Loucy (cell line): Measurements from ENCODE around the gene CTDSPL.

Experiments
- H2AFZ ChIP-seq: fragments of 200-600 bp; sonication (generic); 2 replicates; pipeline ENCODE4 v1.6.0; 2016; ENCODE audit warnings: antibody characterized with exemption, mild to moderate bottlenecking, low read length, moderate library complexity
- H3F3A ChIP-seq: fragments of 200-600 bp; 2 replicates; pipeline ENCODE4 v1.6.0; 2016; ENCODE audit warnings: antibody characterized with exemption, low read depth, mild to moderate bottlenecking
- H3K27me3 ChIP-seq: fragments of 200-600 bp; sonication (generic); 2 replicates; pipeline ENCODE4 v1.6.1; 2014; ENCODE audit warnings: low read length, mild to moderate bottlenecking; ENCODE audit not compliant: insufficient read depth, poor library complexity, severe bottlenecking
- H3K36me3 ChIP-seq: fragments of 200-600 bp; sonication (generic); 2 replicates; pipeline ENCODE4 v1.6.1; 2016; ENCODE audit warnings: low read length; ENCODE audit not compliant: insufficient read depth
- H3K4me1 ChIP-seq: fragments of 200-600 bp; sonication (generic); 2 replicates; pipeline ENCODE4 v1.5.1; 2014; ENCODE audit warnings: low read length, mild to moderate bottlenecking; ENCODE audit not compliant: insufficient read depth, poor library complexity, severe bottlenecking
- H3K4me2 ChIP-seq: fragments of 200-600 bp; sonication (generic); 2 replicates; pipeline ENCODE4 v1.6.0; 2014; ENCODE audit warnings: antibody characterized with exemption, low read length, low read depth, mild to moderate bottlenecking; ENCODE audit not compliant: poor library complexity, severe bottlenecking
- H3K4me3 ChIP-seq: fragments of 200-600 bp; sonication (generic); 2 replicates; pipeline ENCODE4 v1.5.1; 2014; ENCODE audit warnings: low read length, mild to moderate bottlenecking, mixed read lengths; ENCODE audit not compliant: poor library complexity, severe bottlenecking
- H3K79me2 ChIP-seq: fragments of 200-600 bp; sonication (generic); 2 replicates; pipeline ENCODE4 v1.6.1; 2014; ENCODE audit warnings: low read length; ENCODE audit not compliant: insufficient read depth
- H3K9ac ChIP-seq: fragments of 200-600 bp; sonication (generic); 2 replicates; pipeline ENCODE4 v1.6.0; 2014; ENCODE audit warnings: mild to moderate bottlenecking, low read depth, low read length, moderate library complexity; ENCODE audit not compliant: poor library complexity, severe bottlenecking
- H3K9me2 ChIP-seq: fragments of 200-600 bp; sonication (generic); replicated peaks from 2 replicates; pipeline ENCODE4 v1.6.1; 2016; ENCODE audit warnings: low read depth, low read length, mixed read lengths
- H3K9me3 ChIP-seq: fragments of 200-600 bp; sonication (generic); 2 replicates; pipeline ENCODE4 v1.6.1; 2014; ENCODE audit warnings: mild to moderate bottlenecking, antibody characterized with exemption, low read length, low read depth; ENCODE audit not compliant: insufficient read depth
- H4K20me1 ChIP-seq: fragments of 200-600 bp; sonication (generic); 2 replicates; pipeline ENCODE4 v1.6.0; 2014; ENCODE audit warnings: antibody characterized with exemption, low read length, mild to moderate bottlenecking; ENCODE audit not compliant: insufficient read depth, poor library complexity, severe bottlenecking
- EZH2phosphoT487 ChIP-seq: fragments of 200-600 bp; IDR thresholded peaks from 2 replicates; pipeline ENCODE4 v1.6.1; 2018; ENCODE audit warnings: antibody characterized with exemption, mild to moderate bottlenecking, moderate library complexity, borderline replicate concordance
- TF ChIP-seq, protein P1 (sequence below): fragments of 200-600 bp; sonication (generic); conservative IDR thresholded peaks from 2 replicates; pipeline ENCODE4 v1.5.1; 2014; ENCODE audit warnings: mild to moderate bottlenecking, antibody characterized with exemption, low read length

The CTDSPL gene

DNA sequence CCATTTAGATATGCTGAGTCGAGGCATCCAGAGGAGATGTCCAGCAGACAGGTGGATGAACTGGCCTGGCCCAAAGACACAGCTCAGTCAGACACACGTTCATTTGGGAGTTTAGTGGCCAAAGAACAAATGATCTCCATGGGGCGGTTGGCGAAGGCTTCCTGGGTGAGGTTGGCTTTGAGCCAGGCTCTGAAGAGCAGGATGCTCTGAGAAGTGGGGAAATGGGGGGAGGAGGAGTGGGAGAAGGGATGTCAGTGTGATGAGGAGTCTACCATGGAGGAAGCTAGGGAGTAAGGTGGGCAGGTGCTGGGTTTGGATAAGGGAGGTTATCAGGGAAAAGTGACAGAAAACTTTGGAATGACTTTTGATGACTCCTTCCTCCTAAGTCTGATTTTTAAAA, 81.4 kb downstream of the CTDSPL start:
- Histone ChIP-seq H3K79me2 (no peaks in the 10 kb centered on the region), H3K4me1 (no peaks in the 10 kb centered on the region), H3K4me3 (no peak overlapping the region), H3F3A (no peaks in the 10 kb centered on the region), H2AFZ (no peak overlapping the region), H3K9ac (no peak overlapping the region), H3K27me3 (no peaks in the 10 kb centered on the region), H3K9me2 (no peaks in the 10 kb centered on the region), H3K4me2 (no peak overlapping the region), H4K20me1 (no peaks in the 10 kb centered on the region), H3K36me3 (no peaks in the 10 kb centered on the region), H3K9me3 (no peaks in the 10 kb centered on the region)
- no peak for TF ChIP-seq EZH2phosphoT487
- TF ChIP-seq, protein P1, sequence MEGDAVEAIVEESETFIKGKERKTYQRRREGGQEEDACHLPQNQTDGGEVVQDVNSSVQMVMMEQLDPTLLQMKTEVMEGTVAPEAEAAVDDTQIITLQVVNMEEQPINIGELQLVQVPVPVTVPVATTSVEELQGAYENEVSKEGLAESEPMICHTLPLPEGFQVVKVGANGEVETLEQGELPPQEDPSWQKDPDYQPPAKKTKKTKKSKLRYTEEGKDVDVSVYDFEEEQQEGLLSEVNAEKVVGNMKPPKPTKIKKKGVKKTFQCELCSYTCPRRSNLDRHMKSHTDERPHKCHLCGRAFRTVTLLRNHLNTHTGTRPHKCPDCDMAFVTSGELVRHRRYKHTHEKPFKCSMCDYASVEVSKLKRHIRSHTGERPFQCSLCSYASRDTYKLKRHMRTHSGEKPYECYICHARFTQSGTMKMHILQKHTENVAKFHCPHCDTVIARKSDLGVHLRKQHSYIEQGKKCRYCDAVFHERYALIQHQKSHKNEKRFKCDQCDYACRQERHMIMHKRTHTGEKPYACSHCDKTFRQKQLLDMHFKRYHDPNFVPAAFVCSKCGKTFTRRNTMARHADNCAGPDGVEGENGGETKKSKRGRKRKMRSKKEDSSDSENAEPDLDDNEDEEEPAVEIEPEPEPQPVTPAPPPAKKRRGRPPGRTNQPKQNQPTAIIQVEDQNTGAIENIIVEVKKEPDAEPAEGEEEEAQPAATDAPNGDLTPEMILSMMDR = no peak

DNA sequence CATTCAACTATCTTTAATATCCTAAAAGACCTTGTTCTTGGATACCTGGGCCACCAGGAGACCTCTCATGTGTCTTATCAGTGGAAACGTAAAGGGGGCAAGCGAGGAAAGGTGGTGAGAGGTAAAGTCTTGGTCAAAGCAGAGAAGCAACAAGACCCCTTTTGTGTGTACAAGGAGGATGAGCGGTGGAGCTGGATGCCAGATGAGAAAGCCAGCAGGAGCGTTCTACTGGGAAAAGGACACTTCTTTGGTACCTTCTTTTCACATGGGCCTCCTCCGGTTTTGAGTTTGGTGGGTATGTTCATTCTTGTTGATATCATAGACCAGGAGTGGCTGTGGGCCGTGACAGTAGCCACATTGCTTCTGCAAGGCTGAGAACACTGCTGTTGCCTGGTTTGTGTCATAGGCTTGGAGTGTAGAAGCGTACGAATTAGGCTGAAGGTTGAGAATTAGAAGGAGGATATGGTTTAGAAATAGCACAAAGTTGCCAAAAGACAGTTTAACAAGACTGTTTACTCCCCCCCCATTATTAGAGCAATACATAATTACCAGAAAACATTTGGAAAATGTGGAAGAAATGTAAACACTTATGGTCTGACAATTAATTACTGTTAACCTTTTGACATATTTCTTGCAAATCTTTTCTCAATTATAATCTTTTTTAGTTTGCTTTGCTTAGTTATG, 82.1 kb downstream of the CTDSPL start:
- TF ChIP-seq, protein P1 = no peak
- TF ChIP-seq EZH2phosphoT487 = no peak
- no peak overlapping the region for H2AFZ ChIP-seq
- H3K36me3 ChIP-seq = no peaks in the 10 kb centered on the region
- no peaks in the 10 kb centered on the region for H3K79me2 ChIP-seq
- no peak overlapping the region for H3K9ac ChIP-seq
- no peaks in the 10 kb centered on the region for H3K27me3 ChIP-seq
- H3F3A ChIP-seq = no peaks in the 10 kb centered on the region
- H3K4me3 ChIP-seq = no peak overlapping the region
- no peak overlapping the region for H3K4me2 ChIP-seq
- H3K4me1 ChIP-seq = no peaks in the 10 kb centered on the region
- H3K9me3 ChIP-seq = no peaks in the 10 kb centered on the region
- no peaks in the 10 kb centered on the region for H4K20me1 ChIP-seq
- no peaks in the 10 kb centered on the region for H3K9me2 ChIP-seq

DNA sequence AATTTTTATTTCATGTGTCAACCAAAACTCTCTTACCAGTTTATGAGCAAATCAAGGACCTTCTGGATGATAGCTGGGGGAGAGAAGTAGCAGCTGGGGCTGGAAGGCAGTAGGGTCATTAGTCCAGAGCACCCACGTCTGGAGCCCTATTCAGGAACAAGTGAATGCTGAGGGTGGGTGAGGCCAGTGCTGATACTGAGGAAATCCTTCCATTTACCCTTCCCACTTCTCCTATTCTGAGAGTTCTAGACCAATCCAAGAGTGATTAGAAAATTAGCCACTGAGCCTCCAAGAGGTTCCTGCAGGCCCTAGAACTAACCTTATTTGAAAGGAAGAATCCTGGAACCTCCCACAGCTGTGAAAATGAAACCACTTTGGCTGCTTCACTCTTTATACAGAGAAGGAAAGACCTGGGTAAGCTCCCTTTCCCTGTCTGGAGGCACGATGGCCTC, 82.7 kb downstream of the CTDSPL start:
- no peak overlapping the region for H3K4me2 ChIP-seq
- no peaks in the 10 kb centered on the region for H3K27me3 ChIP-seq
- TF ChIP-seq, protein P1 = no peak
- no peak for TF ChIP-seq EZH2phosphoT487
- H4K20me1 ChIP-seq = no peaks in the 10 kb centered on the region
- no peak overlapping the region for H3K4me3 ChIP-seq
- no peaks in the 10 kb centered on the region for H3K79me2 ChIP-seq
- H3K9me3 ChIP-seq = no peaks in the 10 kb centered on the region
- no peak overlapping the region for H3K9ac ChIP-seq
- H3K9me2 ChIP-seq = no peaks in the 10 kb centered on the region
- no peaks in the 10 kb centered on the region for H3K4me1 ChIP-seq
- no peaks in the 10 kb centered on the region for H3F3A ChIP-seq
- no peak overlapping the region for H2AFZ ChIP-seq
- no peaks in the 10 kb centered on the region for H3K36me3 ChIP-seq
